Endothelial cell of umbilical vein (primary cell): ENCODE data around the gene MAX. TPM values are rescaled to one million over a fixed set of nuclear protein-coding genes. Genes with fewer than 3 reads are reported as not detected.

Experiments
- BruUV-seq: library from RNA; stranded (reverse); fragments of 400-500 nt; replicated peaks from 2 replicates; lab custom pipeline; 2021; lab: Mats Ljungman, UMichigan
- CTCF ChIA-PET: fragments of 300-600, 350-600 bp; sonication (Branson Sonifier 250); formaldehyde crosslinking; loops from one replicate; lab custom pipeline; 2021; ENCODE audit warnings: antibody characterized with exemption, inconsistent platforms; lab: Charles Lee
- POLR2A ChIA-PET: fragments of 300-600, 350-600 bp; sonication (Branson Sonifier 250); formaldehyde crosslinking; loops from one replicate; lab custom pipeline; 2021; ENCODE audit warnings: antibody characterized with exemption, inconsistent platforms; lab: Charles Lee
- DNase-seq: peaks from one replicate; pipeline ENCODE4 v3.0.0-alpha.2; 2011; ENCODE audit warnings: low read depth, low spot score
- FAIRE-seq: peaks from 2 replicates; lab custom pipeline; 2011; peaks lifted over from hg19 to GRCh38; lab: Jason Lieb, UNC
- H2AFZ ChIP-seq: 2 replicates; pipeline ENCODE4 v1.6.0; 2012; ENCODE audit warnings: low read depth, low read length, control low read depth, inconsistent platforms
- H3K27ac ChIP-seq: 2 replicates; pipeline ENCODE4 v1.5.1; 2011; ENCODE audit warnings: low read depth, mild to moderate bottlenecking, control low read depth, low read length, moderate library complexity; ENCODE audit not compliant: insufficient read depth
- H3K27me3 ChIP-seq, 2 experiments: 2 replicates each; pipeline versions ENCODE4 v1.6.0 to v1.6.1; 2011; ENCODE audit warnings: low read length in 2 of 2, mixed read lengths in 1 of 2; ENCODE audit not compliant: control insufficient read depth in 2 of 2, insufficient read depth in 2 of 2
- H3K36me3 ChIP-seq, 2 experiments: 2 replicates in 1 of 2; 3 replicates in 1 of 2; pipeline ENCODE4 v1.5.1; 2011; ENCODE audit warnings: low read length in 2 of 2, mild to moderate bottlenecking in 1 of 2, moderate library complexity in 1 of 2; ENCODE audit not compliant: control insufficient read depth in 2 of 2, insufficient read depth in 2 of 2; ENCODE audit errors: extremely low read depth in 1 of 2
- H3K4me1 ChIP-seq: 3 replicates; pipeline ENCODE4 v1.5.1; 2011; ENCODE audit warnings: mild to moderate bottlenecking, low read length; ENCODE audit not compliant: control insufficient read depth, insufficient read depth; ENCODE audit errors: extremely low read depth
- H3K4me2 ChIP-seq: 2 replicates; pipeline ENCODE4 v1.6.1; 2011; ENCODE audit warnings: low read length, control low read depth, mixed read lengths; ENCODE audit not compliant: insufficient read depth
- H3K4me3 ChIP-seq, 3 experiments: fragments of 200-600 bp in 1 of 3; sonication (generic), shearing (Covaris generic) in 1 of 3; replicated peaks in 1 of 3; 2 replicates each; pipeline ENCODE4 v1.5.1; 2011 to 2016; ENCODE audit warnings: control low read depth in 3 of 3, low read length in 3 of 3, mild to moderate bottlenecking in 2 of 3, inconsistent platforms in 1 of 3, low read depth in 1 of 3, moderate library complexity in 1 of 3; ENCODE audit not compliant: insufficient read depth in 1 of 3
- H3K79me2 ChIP-seq: 2 replicates; pipeline ENCODE4 v1.6.0; 2012; ENCODE audit warnings: low read length, inconsistent platforms; ENCODE audit not compliant: control insufficient read depth, insufficient read depth
- H3K9ac ChIP-seq: replicated peaks from 2 replicates; pipeline ENCODE3; 2011; ENCODE audit warnings: low read length, control low read depth; ENCODE audit not compliant: insufficient read depth; ENCODE audit errors: extremely low read depth
- H3K9me1 ChIP-seq: replicated peaks from 3 replicates; pipeline ENCODE4 v1.6.0; 2011; ENCODE audit warnings: mild to moderate bottlenecking, low read length; ENCODE audit not compliant: control insufficient read depth, insufficient read depth; ENCODE audit errors: extremely low read depth
- H3K9me3 ChIP-seq: replicated peaks from 2 replicates; pipeline ENCODE4 v1.5.1; 2012; ENCODE audit warnings: low read length, inconsistent platforms; ENCODE audit not compliant: control insufficient read depth, insufficient read depth
- H4K20me1 ChIP-seq: replicated peaks from 2 replicates; pipeline ENCODE3; 2011; ENCODE audit warnings: mild to moderate bottlenecking, low read length; ENCODE audit not compliant: control insufficient read depth, insufficient read depth; ENCODE audit errors: extremely low read depth
- CTCF ChIP-seq, 2 donors: IDR thresholded peaks; 1 replicate in 1 of 2; 2 replicates in 1 of 2; pipeline ENCODE4 v1.5.1; 2011; ENCODE audit warnings: low read length in 2 of 2, mild to moderate bottlenecking in 2 of 2, moderate library complexity in 2 of 2, control low read depth in 1 of 2, inconsistent platforms in 1 of 2, low read depth in 1 of 2; ENCODE audit not compliant: insufficient read depth in 1 of 2; ENCODE audit errors: extremely low read depth in 1 of 2
- EZH2 ChIP-seq: IDR thresholded peaks from 2 replicates; pipeline ENCODE4 v1.6.1; 2012; ENCODE audit warnings: borderline replicate concordance, low read depth, mild to moderate bottlenecking, moderate library complexity, low read length, inconsistent platforms; ENCODE audit not compliant: severe bottlenecking
- FOS ChIP-seq: IDR thresholded peaks from 2 replicates; pipeline ENCODE4 v1.6.1; 2011; ENCODE audit warnings: mild to moderate bottlenecking, low read length, moderate library complexity, borderline replicate concordance; ENCODE audit not compliant: insufficient read depth
- GATA2 ChIP-seq: IDR thresholded peaks from 2 replicates; pipeline ENCODE4 v1.7.0; 2011; ENCODE audit warnings: low read depth, mild to moderate bottlenecking, moderate library complexity, mixed read lengths, low read length; ENCODE audit not compliant: insufficient read length, insufficient read depth
- JUN ChIP-seq: IDR thresholded peaks from 2 replicates; pipeline ENCODE4 v1.6.1; 2011; ENCODE audit warnings: borderline replicate concordance, low read depth; ENCODE audit not compliant: insufficient read length, insufficient read depth
- MAX ChIP-seq: IDR thresholded peaks from 2 replicates; pipeline ENCODE4 v1.6.1; 2011; ENCODE audit not compliant: insufficient read depth, insufficient read length
- MYC ChIP-seq: IDR thresholded peaks from one replicate; pipeline ENCODE4 v1.6.1; 2011; ENCODE audit warnings: mild to moderate bottlenecking, low read depth, low read length
- POLR2A ChIP-seq: IDR thresholded peaks from 2 replicates; pipeline ENCODE4 v1.6.1; 2012; ENCODE audit warnings: low read depth, mild to moderate bottlenecking, control low read depth, low read length
- POLR2AphosphoS5 ChIP-seq: IDR thresholded peaks from 2 replicates; pipeline ENCODE4 v1.6.1; 2012; ENCODE audit warnings: low read depth, mild to moderate bottlenecking, control low read depth, low read length, moderate library complexity; ENCODE audit not compliant: insufficient read depth
- dilution Hi-C: fragments of 300-500 bp; cut with MboI; formaldehyde crosslinking; loops from one replicate; pipeline ENCODE4 v1.15.0; 2019; ENCODE audit warnings: low sequenced_read_pairs; ENCODE audit not compliant: extremely low pct_ligation_motif_present
- intact Hi-C: fragments of 100-400 bp; cut with micrococcal nuclease; formaldehyde crosslinking; loops from one replicate; pipeline ENCODE4 v1.10.0; 2022
- polyA plus RNA-seq, 4 experiments: library from polyadenylated mRNA; depleted of rRNA in 3 of 4; stranded (reverse) in 3 of 4; unstranded in 1 of 4; fragments of >200 nt; gene quantifications; 2 replicates each; pipeline versions ENCODE4 v1.2.1 to v1.2.3, GENCODE V29; 2011 to 2012; ENCODE audit warnings: missing spikeins in 1 of 4
- total RNA-seq: library from RNA; stranded (reverse); gene quantifications from 2 replicates; pipeline ENCODE4 v1.2.3, GENCODE V29; 2021

MAX gene
- total and polyA plus RNA-seq, 2 donors (not counting 3 experiments of a cell fraction or from before 2014, with no cell fraction given): 70.1 to 79.5 TPM

GRCh38 chr14:65043893-65044595 is 58.3 kb downstream of the MAX start:
- dilution Hi-C loops (no loop called here), intact Hi-C loops (no loop called here)
- BruUV-seq: no TSS peak
- peaks cover 3% of the 10 kb centered on the region for H3K4me1 ChIP-seq
- H3K9me1 ChIP-seq: no peaks in the 10 kb centered on the region
- no peak for FAIRE-seq
- POLR2A ChIA-PET: no interaction called here
- no peaks in the 10 kb centered on the region for H3K9me3 ChIP-seq
- no peaks in the 10 kb centered on the region for H4K20me1 ChIP-seq
- peaks cover 3 to 5% of the 10 kb centered on the region in 2 experiments for H3K36me3 ChIP-seq
- no peak overlapping the region for H3K4me2 ChIP-seq
- no peaks in the 10 kb centered on the region for H3K27me3 ChIP-seq
- CTCF ChIA-PET: interaction anchor here (0.7 kb wide), 2 partner anchors 10 to 22 kb away, joined by 3 read pairs; no protein-coding TSS in a partner anchor
- H3K9ac ChIP-seq: no peak overlapping the region
- no peak for DNase-seq
- no peak overlapping the region for H3K4me3 ChIP-seq
- H2AFZ ChIP-seq: no peak overlapping the region
- H3K27ac ChIP-seq: no peak overlapping the region
- no peaks in the 10 kb centered on the region for H3K79me2 ChIP-seq
- no peak for TF ChIP-seq GATA2
- no peak for TF ChIP-seq FOS
- TF ChIP-seq POLR2A: no peak
- TF ChIP-seq JUN: no peak
- TF ChIP-seq MYC: no peak
- TF ChIP-seq MAX: no peak
- no peak for TF ChIP-seq EZH2
- no peak for TF ChIP-seq POLR2AphosphoS5
- TF ChIP-seq CTCF (IDR thresholded peaks at IDR 0.05; ENCODE audit: extremely low read depth in 1 of 2, insufficient read depth in 1 of 2, low read depth in 1 of 2, low read length in 2 of 2): no peak
